Keratinocyte (primary cell): ENCODE results near the gene GADD45G.

ENCODE experiments used
- EZH2 ChIP-seq: IDR thresholded peaks from one replicate; pipeline ENCODE4 v1.6.1; 2012; ENCODE audit warnings: inconsistent platforms, mild to moderate bottlenecking, low read length, moderate library complexity
- TF ChIP-seq, protein P1 (sequence below), 3 experiments: IDR thresholded peaks in 1 of 3; conservative IDR thresholded peaks in 1 of 3; optimal IDR thresholded peaks in 1 of 3; 2 replicates in 2 of 3; 3 replicates in 1 of 3; pipeline versions ENCODE3 to v1.5.1; 2011; ENCODE audit warnings: low read length in 3 of 3, mild to moderate bottlenecking in 3 of 3, moderate library complexity in 2 of 3, control low read depth in 1 of 3, inconsistent platforms in 1 of 3; ENCODE audit not compliant: insufficient read depth in 2 of 3; ENCODE audit errors: extremely low read depth in 1 of 3

DNA sequence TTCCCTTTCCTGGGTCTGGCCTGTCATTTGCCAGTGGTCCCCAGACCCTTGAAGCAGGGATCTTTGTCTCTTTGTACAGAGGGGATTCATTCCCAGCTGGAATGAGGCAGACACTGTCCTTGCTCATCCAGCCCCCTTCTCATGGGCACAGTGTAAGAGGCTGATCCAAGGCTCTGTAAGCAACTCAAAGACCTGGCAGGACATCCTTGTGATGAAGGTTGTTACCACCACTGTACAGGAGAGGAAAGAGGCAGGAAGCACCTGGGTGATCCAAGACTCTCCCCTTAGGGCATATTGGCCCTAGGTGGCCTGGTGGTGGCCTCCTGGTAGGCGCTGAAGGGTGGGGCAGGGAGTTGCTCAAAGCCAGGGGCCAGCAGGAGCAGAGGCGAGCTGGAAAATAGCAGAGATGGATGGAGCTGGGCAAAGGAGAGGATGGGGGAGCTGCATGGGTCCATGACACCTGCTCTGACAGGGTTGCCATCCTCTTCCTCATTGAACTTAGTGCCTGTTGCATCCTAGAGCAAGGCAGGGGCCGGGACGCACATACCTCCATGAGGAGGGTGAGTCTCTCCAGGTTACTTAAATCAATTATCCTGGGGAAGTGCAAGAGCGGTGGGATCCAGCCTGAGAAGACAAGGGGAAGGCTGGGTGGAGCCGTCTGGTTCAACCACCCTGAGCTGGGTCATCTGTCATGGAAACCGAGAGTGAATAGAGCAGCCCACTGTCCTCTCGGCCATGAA is 9.8 kb upstream of the GADD45G start:
- TF ChIP-seq, protein P1, sequence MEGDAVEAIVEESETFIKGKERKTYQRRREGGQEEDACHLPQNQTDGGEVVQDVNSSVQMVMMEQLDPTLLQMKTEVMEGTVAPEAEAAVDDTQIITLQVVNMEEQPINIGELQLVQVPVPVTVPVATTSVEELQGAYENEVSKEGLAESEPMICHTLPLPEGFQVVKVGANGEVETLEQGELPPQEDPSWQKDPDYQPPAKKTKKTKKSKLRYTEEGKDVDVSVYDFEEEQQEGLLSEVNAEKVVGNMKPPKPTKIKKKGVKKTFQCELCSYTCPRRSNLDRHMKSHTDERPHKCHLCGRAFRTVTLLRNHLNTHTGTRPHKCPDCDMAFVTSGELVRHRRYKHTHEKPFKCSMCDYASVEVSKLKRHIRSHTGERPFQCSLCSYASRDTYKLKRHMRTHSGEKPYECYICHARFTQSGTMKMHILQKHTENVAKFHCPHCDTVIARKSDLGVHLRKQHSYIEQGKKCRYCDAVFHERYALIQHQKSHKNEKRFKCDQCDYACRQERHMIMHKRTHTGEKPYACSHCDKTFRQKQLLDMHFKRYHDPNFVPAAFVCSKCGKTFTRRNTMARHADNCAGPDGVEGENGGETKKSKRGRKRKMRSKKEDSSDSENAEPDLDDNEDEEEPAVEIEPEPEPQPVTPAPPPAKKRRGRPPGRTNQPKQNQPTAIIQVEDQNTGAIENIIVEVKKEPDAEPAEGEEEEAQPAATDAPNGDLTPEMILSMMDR (optimal IDR thresholded peaks at IDR 0.05 in 1 of 3, IDR thresholded peaks at IDR 0.05 in 1 of 3, conservative IDR thresholded peaks at IDR 0.05 in 1 of 3; ENCODE audit: extremely low read depth in 1 of 3, insufficient read depth in 2 of 3, low read length in 3 of 3): no peak
- no peak for TF ChIP-seq EZH2
